GM12878 (cell line): ENCODE data around the gene PTGS1. TPM values are rescaled to one million over a fixed set of nuclear protein-coding genes. Genes with fewer than 3 reads are reported as not detected.

Source experiments
- ATAC-seq: fragments of 200-7000 bp; cut with Tn5 transposase; 3 replicates; pipeline ENCODE4 v1.9.1; 2020; ENCODE audit warnings: mild to moderate bottlenecking, moderate library complexity
- BruUV-seq: library from RNA; stranded (reverse); fragments of 400-500 nt; replicated peaks from 2 replicates; lab custom pipeline; 2021; lab: Mats Ljungman, UMichigan
- CTCF ChIA-PET: fragments of 300-600 bp; sonication (Branson Sonifier 250); formaldehyde crosslinking; extraction: SDS; loops from one replicate; lab custom pipeline; 2021; ENCODE audit warnings: inconsistent platforms; lab: Yijun Ruan, JAX
- POLR2A ChIA-PET: fragments of 350-600 bp; formaldehyde crosslinking; extraction: SDS; loops from one replicate; lab custom pipeline; 2021; ENCODE audit warnings: inconsistent platforms; lab: Charles Lee
- RAD21 ChIA-PET: fragments of 300-600 bp; sonication (Branson Sonifier 250); formaldehyde crosslinking; loops from one replicate; lab custom pipeline; 2023; ENCODE audit warnings: antibody characterized with exemption; ENCODE audit not compliant: unreplicated experiment; lab: Charles Lee
- SMC1A ChIA-PET: fragments of 300-600 bp; sonication (Branson Sonifier 250); formaldehyde crosslinking; loops from one replicate; lab custom pipeline; 2023; ENCODE audit not compliant: unreplicated experiment, uncharacterized antibody; lab: Charles Lee
- DNase-seq: peaks from one replicate; pipeline ENCODE4 v3.0.0-alpha.2; 2011; ENCODE audit warnings: low read depth, low spot score
- FAIRE-seq: peaks from 3 replicates; lab custom pipeline; 2011; peaks lifted over from hg19 to GRCh38; lab: Jason Lieb, UNC
- H2AFZ ChIP-seq: 2 replicates; pipeline ENCODE4 v1.6.0; 2011; ENCODE audit warnings: low read depth, low read length, control low read depth; ENCODE audit not compliant: control insufficient read depth
- H3K27ac ChIP-seq: 2 replicates; pipeline ENCODE4 v1.5.1; 2011; ENCODE audit warnings: control low read depth; ENCODE audit not compliant: control insufficient read depth, insufficient read depth
- H3K27me3 ChIP-seq, 2 experiments: replicated peaks in 1 of 2; 2 replicates each; pipeline versions ENCODE4 v1.6.0 to v1.6.1; 2011; ENCODE audit warnings: low read length in 1 of 2; ENCODE audit not compliant: control insufficient read depth in 2 of 2, insufficient read depth in 2 of 2
- H3K36me3 ChIP-seq, 2 experiments: 2 replicates each; pipeline ENCODE4 v1.5.1; 2011; ENCODE audit warnings: low read length in 1 of 2; ENCODE audit not compliant: control insufficient read depth in 2 of 2, insufficient read depth in 2 of 2
- H3K4me1 ChIP-seq: 2 replicates; pipeline ENCODE4 v1.6.1; 2011; ENCODE audit warnings: mild to moderate bottlenecking, low read length, moderate library complexity, mixed read lengths; ENCODE audit not compliant: control insufficient read depth, insufficient read depth
- H3K4me2 ChIP-seq: 2 replicates; pipeline ENCODE4 v1.6.0; 2011; ENCODE audit warnings: control low read depth; ENCODE audit not compliant: control insufficient read depth, insufficient read depth
- H3K4me3 ChIP-seq: fragments of 200-600 bp; sonication (generic); 2 replicates; pipeline ENCODE4 v1.5.1; 2016
- H3K79me2 ChIP-seq: 2 replicates; pipeline ENCODE4 v1.6.0; 2011; ENCODE audit warnings: low read length; ENCODE audit not compliant: control insufficient read depth, insufficient read depth
- H3K9ac ChIP-seq: 2 replicates; pipeline ENCODE4 v1.8.0; 2011; ENCODE audit warnings: low read length, control low read depth, mixed read lengths; ENCODE audit not compliant: control insufficient read depth, insufficient read depth
- H3K9me3 ChIP-seq: replicated peaks from 3 replicates; pipeline ENCODE4 v1.5.1; 2011; ENCODE audit warnings: mild to moderate bottlenecking, low read length; ENCODE audit not compliant: control insufficient read depth, insufficient read depth
- H4K20me1 ChIP-seq: 2 replicates; pipeline ENCODE4 v1.6.0; 2011; ENCODE audit not compliant: control insufficient read depth, insufficient read depth
- CBX3 ChIP-seq: fragments of 200-600 bp; sonication (generic); IDR thresholded peaks from 2 replicates; pipeline ENCODE4 v1.6.1; 2016; ENCODE audit warnings: low read depth, borderline replicate concordance
- EGR1 ChIP-seq, 2 experiments: IDR thresholded peaks; 1 replicate in 1 of 2; 2 replicates in 1 of 2; pipeline ENCODE4 v1.6.1; 2011 to 2012; ENCODE audit warnings: low read depth in 2 of 2, low read length in 2 of 2, borderline replicate concordance in 1 of 2, mild to moderate bottlenecking in 1 of 2, moderate library complexity in 1 of 2
- EP300 ChIP-seq, 2 experiments: fragments of 150-350 bp in 1 of 2; IDR thresholded peaks; 2 replicates each; pipeline ENCODE4 v1.6.1; 2011 to 2012; ENCODE audit warnings: low read depth in 2 of 2, low read length in 2 of 2, borderline replicate concordance in 1 of 2, improper control_type of control experiment in 1 of 2, inconsistent platforms in 1 of 2; ENCODE audit not compliant: control insufficient read depth in 1 of 2
- HDAC2 ChIP-seq: fragments of 200-600 bp; sonication (generic); IDR thresholded peaks from 2 replicates; pipeline ENCODE4 v1.6.1; 2017
- IKZF1 ChIP-seq: fragments of 450-650 bp; conservative IDR thresholded peaks from 2 replicates; pipeline ENCODE4 v1.6.1; 2017; ENCODE audit warnings: antibody characterized with exemption, mild to moderate bottlenecking
- MAX ChIP-seq: IDR thresholded peaks from 2 replicates; pipeline ENCODE4 v1.6.1; 2012; ENCODE audit warnings: low read depth, low read length, improper control_type of control experiment
- MLLT1 ChIP-seq: fragments of 450-650 bp; IDR thresholded peaks from 2 replicates; pipeline ENCODE4 v1.6.1; 2016; ENCODE audit warnings: mild to moderate bottlenecking
- PML ChIP-seq: IDR thresholded peaks from 2 replicates; pipeline ENCODE4 v1.6.1; 2012; ENCODE audit warnings: low read length, inconsistent platforms
- RBBP5 ChIP-seq: fragments of 200-600 bp; sonication (generic); conservative IDR thresholded peaks from 2 replicates; pipeline ENCODE4 v1.6.1; 2016
- SMAD1 ChIP-seq: fragments of 450-650 bp; IDR thresholded peaks from 2 replicates; pipeline ENCODE4 v1.6.1; 2018; ENCODE audit warnings: mild to moderate bottlenecking, low read depth; ENCODE audit not compliant: partially characterized antibody
- YY1 ChIP-seq: IDR thresholded peaks from 2 replicates; pipeline ENCODE4 v1.6.1; 2011; ENCODE audit warnings: low read depth, mild to moderate bottlenecking, low read length
- ZBTB33 ChIP-seq: fragments of 450-650 bp; IDR thresholded peaks from 2 replicates; pipeline ENCODE4 v1.6.1; 2017; ENCODE audit warnings: mild to moderate bottlenecking
- ZNF687 ChIP-seq: fragments of 450-650 bp; IDR thresholded peaks from 2 replicates; pipeline ENCODE4 v1.6.1; 2017; ENCODE audit warnings: mild to moderate bottlenecking, moderate library complexity
- WGBS: methylation state at CpG from one replicate; pipeline ENCODE4 v1.1.6; 2016; ENCODE audit warnings: low lambda C conversion rate; ENCODE audit not compliant: insufficient replicate concordance, insufficient coverage; ENCODE audit errors: missing lambda C conversion rate; 5-methylcytosine and 5-hydroxymethylcytosine counted together
- in situ Hi-C: fragments of 300-500 bp; cut with MboI; formaldehyde crosslinking; loops from 9 replicates; pipeline ENCODE4 v1.14.3; 2018; ENCODE audit warnings: mixed read lengths
- intact Hi-C: fragments of 100-400 bp; cut with micrococcal nuclease; formaldehyde crosslinking; loops from one replicate; pipeline ENCODE4 v1.14.2; 2022; ENCODE audit not compliant: unreplicated experiment
- polyA plus RNA-seq, 11 experiments: library from polyadenylated mRNA; depleted of rRNA in 4 of 11; unstranded in 6 of 11; stranded (reverse) in 5 of 11; fragments of >200 nt; fragmentation: Nextera tagmentation in 4 of 11; fragmentation: Illumina TruSeq in 1 of 11; extraction: Ambion mirVana in 4 of 11; extraction: Trizol in 1 of 11; gene quantifications; 1 replicate in 1 of 11; 2 replicates in 10 of 11; pipeline versions ENCODE4 v1.2.1 to v1.2.3, GENCODE V29; 2011 to 2016; ENCODE audit warnings: inconsistent platforms in 2 of 11, missing spikeins in 2 of 11, low read depth in 1 of 11
- total RNA-seq, 4 experiments: library from RNA; depleted of rRNA in 3 of 4; stranded (reverse); fragments of >200 nt in 3 of 4; fragmentation: Illumina TruSeq in 1 of 4; extraction: Trizol in 1 of 4; gene quantifications; 2 replicates each; pipeline versions ENCODE4 v1.2.1 to v1.2.3, GENCODE V29; 2013 to 2021

Gene PTGS1
- total and polyA plus RNA-seq, 10 of the 15 experiments (the other 5 are each of a cell fraction or from before 2014, with no cell fraction given): 0.16 to 2.8 (median 0.96) TPM

GRCh38 chr9:122397749-122398148 lies 26.9 kb downstream of the PTGS1 start:
- POLR2A ChIA-PET: no interaction called here
- TF ChIP-seq IKZF1 (no peak), PML (no peak), YY1 (no peak), SMAD1 (no peak), RBBP5 (no peak), MAX (no peak), HDAC2 (no peak), ZNF687 (no peak), EP300 (IDR thresholded peaks at IDR 0.05; ENCODE audit: borderline replicate concordance in 1 of 2, control insufficient read depth in 1 of 2, low read depth in 2 of 2, low read length in 2 of 2) (no peak), CBX3 (no peak), EGR1 (IDR thresholded peaks at IDR 0.05; ENCODE audit: borderline replicate concordance in 1 of 2, low read depth in 2 of 2, low read length in 2 of 2) (no peak), MLLT1 (no peak), ZBTB33 (no peak)
- 92% methylated on average over 2 of the region's 2 CpGs for WGBS

More at GRCh38 chr9:122397749-122398148, 26.9 kb downstream of the PTGS1 start:
- Histone ChIP-seq H3K9me3 (no peaks in the 10 kb centered on the region), H3K79me2 (no peaks in the 10 kb centered on the region), H3K4me1 (no peaks in the 10 kb centered on the region), H4K20me1 (no peaks in the 10 kb centered on the region), H2AFZ (no peak overlapping the region), H3K36me3 (no peaks in the 10 kb centered on the region), H3K27me3 (no peaks in the 10 kb centered on the region), H3K9ac (no peak overlapping the region), H3K4me2 (no peak overlapping the region), H3K27ac (no peak overlapping the region), H3K4me3 (no peak overlapping the region)
- in situ Hi-C loops: no loop called here
- intact Hi-C loops: no loop called here
- FAIRE-seq: no peak
- no peak for DNase-seq
- CTCF ChIA-PET: no interaction called here
- SMC1A ChIA-PET: no interaction called here
- no peak for ATAC-seq
- RAD21 ChIA-PET: no interaction called here
- no TSS peak for BruUV-seq
